HG03432 (cell line): ENCODE data around the gene SLC6A11.

Source experiments
- ATAC-seq: cut with Tn5 transposase; IDR thresholded peaks from one replicate; pipeline ENCODE4 v1.9.1; 2021; ENCODE audit warnings: mild to moderate bottlenecking, moderate library complexity; ENCODE audit not compliant: unreplicated experiment

The SLC6A11 gene

GRCh38 chr3:10788451-10788850, 27.6 kb upstream of the SLC6A11 start:
- no peak for ATAC-seq

GRCh38 chr3:10790713-10791112, 25.3 kb upstream of the SLC6A11 start:
- no peak for ATAC-seq

- no peak for ATAC-seq
These were observed 23.8 kb upstream of the SLC6A11 start for GRCh38 chr3:10792208-10792607.

GRCh38 chr3:10798600-10799367, 17.2 kb upstream of the SLC6A11 start:
- no peak for ATAC-seq

GRCh38 chr3:10804183-10804648, 11.8 kb upstream of the SLC6A11 start:
- ATAC-seq = no peak

GRCh38 chr3:10806006-10806405, 10.0 kb upstream of the SLC6A11 start:
- no peak for ATAC-seq

GRCh38 chr3:10808130-10808735, 7.8 kb upstream of the SLC6A11 start:
- no peak for ATAC-seq

GRCh38 chr3:10808974-10809373, 7.1 kb upstream of the SLC6A11 start:
- ATAC-seq = no peak

GRCh38 chr3:10810376-10810775, 5.7 kb upstream of the SLC6A11 start:
- ATAC-seq = no peak

- no peak for ATAC-seq
These were observed 2.6 kb upstream of the SLC6A11 start for GRCh38 chr3:10813425-10813824.

GRCh38 chr3:10814623-10815022, 1.4 kb upstream of the SLC6A11 start:
- no peak for ATAC-seq

- ATAC-seq = no peak
These were observed 541 bp upstream of the SLC6A11 start for GRCh38 chr3:10815487-10815886.

GRCh38 chr3:10816863-10817253, 830 bp downstream of the SLC6A11 start:
- ATAC-seq = no peak

GRCh38 chr3:10817506-10817905, 1.5 kb downstream of the SLC6A11 start:
- no peak for ATAC-seq

GRCh38 chr3:10822055-10822454, 6.0 kb downstream of the SLC6A11 start:
- no peak for ATAC-seq

GRCh38 chr3:10822708-10823515, 6.9 kb downstream of the SLC6A11 start:
- no peak for ATAC-seq

GRCh38 chr3:10823516-10823818, 7.4 kb downstream of the SLC6A11 start:
- ATAC-seq = no peak

- no peak for ATAC-seq
These were observed 8.4 kb downstream of the SLC6A11 start for GRCh38 chr3:10824468-10824867.

GRCh38 chr3:10833855-10834414, 17.9 kb downstream of the SLC6A11 start:
- no peak for ATAC-seq

- ATAC-seq = no peak
These were observed 18.9 kb downstream of the SLC6A11 start for GRCh38 chr3:10834951-10835350.

GRCh38 chr3:10835406-10835805, 19.4 kb downstream of the SLC6A11 start:
- no peak for ATAC-seq

- no peak for ATAC-seq
These were observed 20.6 kb downstream of the SLC6A11 start for GRCh38 chr3:10836676-10837075.
